K562 (cell line): ENCODE results near the gene FEV. TPM values are rescaled to one million over a fixed set of nuclear protein-coding genes. Genes with fewer than 3 reads are reported as not detected.

Source experiments
- BRF1 ChIP-seq: IDR thresholded peaks from 3 replicates; pipeline ENCODE4 v1.6.1; 2011; ENCODE audit warnings: borderline replicate concordance, mild to moderate bottlenecking; ENCODE audit not compliant: insufficient read length; ENCODE audit errors: extremely low read depth
- CREM ChIP-seq: IDR thresholded peaks from 2 replicates; pipeline ENCODE4 v1.6.1; 2014; ENCODE audit warnings: antibody characterized with exemption, low read depth
- E2F8 ChIP-seq: fragments of 450-650 bp; IDR thresholded peaks from 2 replicates; pipeline ENCODE4 v1.7.1; 2018; ENCODE audit warnings: mild to moderate bottlenecking, low read depth; ENCODE audit not compliant: partially characterized antibody
- ETS2 ChIP-seq: IDR thresholded peaks from 2 replicates; pipeline ENCODE4 v1.6.1; 2016; ENCODE audit warnings: borderline replicate concordance, missing genetic modification characterization, mild to moderate bottlenecking, moderate library complexity, missing compliant biosample characterization; ENCODE audit not compliant: poor library complexity, severe bottlenecking
- HOXB6 ChIP-seq: fragments of 250-450 bp; sonication (Bioruptor Pico); IDR thresholded peaks from 2 replicates; pipeline ENCODE4 v1.5.1; 2022; ENCODE audit warnings: mild to moderate bottlenecking, borderline replicate concordance
- MAFG ChIP-seq: fragments of 450-650 bp; conservative IDR thresholded peaks from 2 replicates; pipeline ENCODE4 v1.6.1; 2016; ENCODE audit warnings: missing genetic modification characterization, missing compliant biosample characterization
- NCOA6 ChIP-seq: fragments of 450-650 bp; IDR thresholded peaks from 2 replicates; pipeline ENCODE4 v1.6.1; 2017; ENCODE audit warnings: mild to moderate bottlenecking
- POLR2AphosphoS2 ChIP-seq: IDR thresholded peaks from 2 replicates; pipeline ENCODE4 v1.6.1; 2012; ENCODE audit warnings: low read length, improper control_type of control experiment
- POLR2AphosphoS5 ChIP-seq: IDR thresholded peaks from 2 replicates; pipeline ENCODE4 v1.6.1; 2011; ENCODE audit warnings: mild to moderate bottlenecking, low read depth, low read length, moderate library complexity; ENCODE audit not compliant: control insufficient read depth, insufficient read depth
- RBM17 ChIP-seq: fragments of 200-400 bp; formaldehyde crosslinking; IDR thresholded peaks from 2 replicates; pipeline ENCODE4 v1.6.1; 2017; ENCODE audit warnings: low read depth, mild to moderate bottlenecking, low read length, borderline replicate concordance
- SFPQ ChIP-seq: fragments of 200-400 bp; formaldehyde crosslinking; IDR thresholded peaks from 2 replicates; pipeline ENCODE4 v1.6.1; 2017; ENCODE audit warnings: mild to moderate bottlenecking, low read depth, low read length, moderate library complexity
- STAG1 ChIP-seq: sonication (generic); formaldehyde crosslinking; IDR thresholded peaks from 2 replicates; pipeline ENCODE4 v1.5.0; 2020; ENCODE audit warnings: missing genetic modification reagents, borderline replicate concordance
- TAF9B ChIP-seq: fragments of 450-650 bp; IDR thresholded peaks from 2 replicates; pipeline ENCODE4 v1.6.1; 2018; ENCODE audit warnings: mild to moderate bottlenecking; ENCODE audit not compliant: partially characterized antibody
- TSC22D4 ChIP-seq: fragments of 450-650 bp; IDR thresholded peaks from 2 replicates; pipeline ENCODE4 v1.6.1; 2016; ENCODE audit warnings: missing genetic modification characterization, missing biosample characterization, control low read depth
- TSHZ1 ChIP-seq: fragments of 250-450 bp; sonication (Bioruptor Pico); IDR thresholded peaks from 2 replicates; pipeline ENCODE4 v1.4.0; 2020; ENCODE audit warnings: mild to moderate bottlenecking, moderate library complexity
- ZNF239 ChIP-seq: fragments of 250-450 bp; sonication (Bioruptor Pico); IDR thresholded peaks from 2 replicates; pipeline ENCODE4 v1.4.0; 2020; ENCODE audit warnings: mild to moderate bottlenecking
- ZNF740 ChIP-seq, 3 experiments: fragments of 200-800 bp in 1 of 3; sonication (Bioruptor generic) in 1 of 3; sonication (generic) in 1 of 3; formaldehyde crosslinking in 1 of 3; IDR thresholded peaks; 2 replicates each; pipeline versions ENCODE4 v1.6.1 to v1.8.0; 2016 to 2022; ENCODE audit warnings: mild to moderate bottlenecking in 2 of 3, missing compliant biosample characterization in 2 of 3, missing genetic modification characterization in 2 of 3, missing genetic modification reagents in 1 of 3
- polyA plus RNA-seq, 8 experiments: library from polyadenylated mRNA; depleted of rRNA in 4 of 8; stranded (reverse) in 5 of 8; unstranded in 3 of 8; fragments of >200 nt; fragmentation: Nextera tagmentation in 2 of 8; fragmentation: Illumina TruSeq in 1 of 8; extraction: Ambion mirVana in 2 of 8; extraction: Trizol in 1 of 8; gene quantifications; 2 replicates each; pipeline versions ENCODE4 v1.2.1 to v1.2.3, GENCODE V29; 2011 to 2014; ENCODE audit warnings: inconsistent platforms in 1 of 8, missing spikeins in 1 of 8
- total RNA-seq, 7 experiments: library from RNA; depleted of rRNA in 6 of 7; stranded (reverse); fragments of >200 nt in 6 of 7; fragmentation: Illumina TruSeq in 2 of 7; extraction: Trizol in 2 of 7; gene quantifications; 2 replicates each; pipeline versions ENCODE4 v1.2.1 to v1.2.3, GENCODE V29; 2011 to 2021; ENCODE audit warnings: low replicate concordance in 1 of 7

Gene FEV
- total and polyA plus RNA-seq, 9 of the 15 experiments (the other 6 are each of a cell fraction or from before 2014, with no cell fraction given) = 0.08 to 1.6 (median 0.62) TPM; not detected in 1

GRCh38 chr2:218962859-218963492 is 22.0 kb downstream of the FEV start (continued):
- TF ChIP-seq E2F8 = no peak
- TF ChIP-seq POLR2AphosphoS2 = no peak
- TF ChIP-seq CREM = peak; percentile 16; the same call in 1 of the 2 replicates
- no peak for TF ChIP-seq RBM17
- TF ChIP-seq POLR2AphosphoS5 = no peak
- TF ChIP-seq STAG1 (CRISPR knock-in tag) = 0 out of 2 replicates have a peak, but pooled peaks have one; percentile 10
- no peak for TF ChIP-seq TSC22D4
- no peak for TF ChIP-seq HOXB6 (CRISPR knock-in tag)
- TF ChIP-seq ETS2 (tag) = no peak
- 0 out of 2 replicates have a peak, but pooled peaks have one; percentile 16 for TF ChIP-seq MAFG (tag)
- no peak for TF ChIP-seq ZNF740 (CRISPR knock-in tag; IDR thresholded peaks at IDR 0.05)
- no peak for TF ChIP-seq ZNF740 (tag; IDR thresholded peaks at IDR 0.05)
- no peak for TF ChIP-seq SFPQ
- TF ChIP-seq NCOA6 = 0 out of 2 replicates have a peak, but pooled peaks have one; percentile 37
- TF ChIP-seq TSHZ1 (CRISPR knock-in tag) = no peak
- no peak for TF ChIP-seq BRF1
- TF ChIP-seq ZNF239 (CRISPR knock-in tag) = no peak
- no peak for TF ChIP-seq TAF9B
